ENCODE measurements around the gene MYH13.

DNA sequence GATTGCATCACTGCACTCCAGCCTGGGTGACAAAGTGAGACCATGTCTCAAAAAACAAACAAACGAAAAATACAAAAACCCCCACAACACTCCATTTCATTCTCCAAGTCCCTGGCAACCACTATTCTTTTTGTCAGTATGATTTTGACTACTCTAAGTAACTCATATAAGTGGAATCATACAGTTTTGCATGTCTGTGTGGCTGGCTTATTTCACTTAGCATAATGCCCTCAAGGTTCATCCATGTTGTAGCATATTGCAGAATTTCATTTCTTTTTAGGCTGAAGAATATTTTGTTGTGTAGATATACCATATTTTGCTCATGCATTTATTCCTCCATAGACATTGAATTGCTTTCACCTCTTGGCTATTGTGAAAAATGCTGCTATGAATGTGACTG is 92.7 kb downstream of the MYH13 start:
- TF ChIP-seq, protein P1, sequence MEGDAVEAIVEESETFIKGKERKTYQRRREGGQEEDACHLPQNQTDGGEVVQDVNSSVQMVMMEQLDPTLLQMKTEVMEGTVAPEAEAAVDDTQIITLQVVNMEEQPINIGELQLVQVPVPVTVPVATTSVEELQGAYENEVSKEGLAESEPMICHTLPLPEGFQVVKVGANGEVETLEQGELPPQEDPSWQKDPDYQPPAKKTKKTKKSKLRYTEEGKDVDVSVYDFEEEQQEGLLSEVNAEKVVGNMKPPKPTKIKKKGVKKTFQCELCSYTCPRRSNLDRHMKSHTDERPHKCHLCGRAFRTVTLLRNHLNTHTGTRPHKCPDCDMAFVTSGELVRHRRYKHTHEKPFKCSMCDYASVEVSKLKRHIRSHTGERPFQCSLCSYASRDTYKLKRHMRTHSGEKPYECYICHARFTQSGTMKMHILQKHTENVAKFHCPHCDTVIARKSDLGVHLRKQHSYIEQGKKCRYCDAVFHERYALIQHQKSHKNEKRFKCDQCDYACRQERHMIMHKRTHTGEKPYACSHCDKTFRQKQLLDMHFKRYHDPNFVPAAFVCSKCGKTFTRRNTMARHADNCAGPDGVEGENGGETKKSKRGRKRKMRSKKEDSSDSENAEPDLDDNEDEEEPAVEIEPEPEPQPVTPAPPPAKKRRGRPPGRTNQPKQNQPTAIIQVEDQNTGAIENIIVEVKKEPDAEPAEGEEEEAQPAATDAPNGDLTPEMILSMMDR (IDR thresholded peaks at IDR 0.05): no peak
- TF ChIP-seq, protein P2, sequence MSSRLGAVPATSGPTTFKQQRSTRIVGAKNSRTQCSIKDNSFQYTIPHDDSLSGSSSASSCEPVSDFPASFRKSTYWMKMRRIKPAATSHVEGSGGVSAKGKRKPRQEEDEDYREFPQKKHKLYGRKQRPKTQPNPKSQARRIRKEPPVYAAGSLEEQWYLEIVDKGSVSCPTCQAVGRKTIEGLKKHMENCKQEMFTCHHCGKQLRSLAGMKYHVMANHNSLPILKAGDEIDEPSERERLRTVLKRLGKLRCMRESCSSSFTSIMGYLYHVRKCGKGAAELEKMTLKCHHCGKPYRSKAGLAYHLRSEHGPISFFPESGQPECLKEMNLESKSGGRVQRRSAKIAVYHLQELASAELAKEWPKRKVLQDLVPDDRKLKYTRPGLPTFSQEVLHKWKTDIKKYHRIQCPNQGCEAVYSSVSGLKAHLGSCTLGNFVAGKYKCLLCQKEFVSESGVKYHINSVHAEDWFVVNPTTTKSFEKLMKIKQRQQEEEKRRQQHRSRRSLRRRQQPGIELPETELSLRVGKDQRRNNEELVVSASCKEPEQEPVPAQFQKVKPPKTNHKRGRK (CRISPR knock-in tag; IDR thresholded peaks at IDR 0.05; ENCODE audit: borderline replicate concordance): no peak
- TF ChIP-seq NFYB (CRISPR knock-in tag; conservative IDR thresholded peaks at IDR 0.05; ENCODE audit: low read depth): no peak
- TF ChIP-seq, protein P3, sequence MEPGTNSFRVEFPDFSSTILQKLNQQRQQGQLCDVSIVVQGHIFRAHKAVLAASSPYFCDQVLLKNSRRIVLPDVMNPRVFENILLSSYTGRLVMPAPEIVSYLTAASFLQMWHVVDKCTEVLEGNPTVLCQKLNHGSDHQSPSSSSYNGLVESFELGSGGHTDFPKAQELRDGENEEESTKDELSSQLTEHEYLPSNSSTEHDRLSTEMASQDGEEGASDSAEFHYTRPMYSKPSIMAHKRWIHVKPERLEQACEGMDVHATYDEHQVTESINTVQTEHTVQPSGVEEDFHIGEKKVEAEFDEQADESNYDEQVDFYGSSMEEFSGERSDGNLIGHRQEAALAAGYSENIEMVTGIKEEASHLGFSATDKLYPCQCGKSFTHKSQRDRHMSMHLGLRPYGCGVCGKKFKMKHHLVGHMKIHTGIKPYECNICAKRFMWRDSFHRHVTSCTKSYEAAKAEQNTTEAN (CRISPR knock-in tag; IDR thresholded peaks at IDR 0.05): no peak
- no peak for TF ChIP-seq KAT7 (CRISPR knock-in tag; IDR thresholded peaks at IDR 0.05; ENCODE audit: borderline replicate concordance)
- TF ChIP-seq ZNF121 (CRISPR knock-in tag; IDR thresholded peaks at IDR 0.05): no peak
- no peak for TF ChIP-seq JUN (CRISPR knock-in tag; IDR thresholded peaks at IDR 0.05)
- TF ChIP-seq, protein P4, sequence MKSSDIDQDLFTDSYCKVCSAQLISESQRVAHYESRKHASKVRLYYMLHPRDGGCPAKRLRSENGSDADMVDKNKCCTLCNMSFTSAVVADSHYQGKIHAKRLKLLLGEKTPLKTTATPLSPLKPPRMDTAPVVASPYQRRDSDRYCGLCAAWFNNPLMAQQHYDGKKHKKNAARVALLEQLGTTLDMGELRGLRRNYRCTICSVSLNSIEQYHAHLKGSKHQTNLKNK (CRISPR knock-in tag; IDR thresholded peaks at IDR 0.05): no peak
- TF ChIP-seq, protein P5, sequence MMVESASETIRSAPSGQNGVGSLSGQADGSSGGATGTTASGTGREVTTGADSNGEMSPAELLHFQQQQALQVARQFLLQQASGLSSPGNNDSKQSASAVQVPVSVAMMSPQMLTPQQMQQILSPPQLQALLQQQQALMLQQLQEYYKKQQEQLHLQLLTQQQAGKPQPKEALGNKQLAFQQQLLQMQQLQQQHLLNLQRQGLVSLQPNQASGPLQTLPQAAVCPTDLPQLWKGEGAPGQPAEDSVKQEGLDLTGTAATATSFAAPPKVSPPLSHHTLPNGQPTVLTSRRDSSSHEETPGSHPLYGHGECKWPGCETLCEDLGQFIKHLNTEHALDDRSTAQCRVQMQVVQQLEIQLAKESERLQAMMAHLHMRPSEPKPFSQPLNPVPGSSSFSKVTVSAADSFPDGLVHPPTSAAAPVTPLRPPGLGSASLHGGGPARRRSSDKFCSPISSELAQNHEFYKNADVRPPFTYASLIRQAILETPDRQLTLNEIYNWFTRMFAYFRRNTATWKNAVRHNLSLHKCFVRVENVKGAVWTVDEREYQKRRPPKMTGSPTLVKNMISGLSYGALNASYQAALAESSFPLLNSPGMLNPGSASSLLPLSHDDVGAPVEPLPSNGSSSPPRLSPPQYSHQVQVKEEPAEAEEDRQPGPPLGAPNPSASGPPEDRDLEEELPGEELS (CRISPR knock-in tag; IDR thresholded peaks at IDR 0.05): no peak
